H54 (cell line): ENCODE measurements around the gene ING2.

Source experiments
- DNase-seq: peaks from one replicate; pipeline ENCODE4 v3.0.0; 2011; ENCODE audit warnings: low spot score, mixed read lengths; ENCODE audit not compliant: insufficient read length
- FAIRE-seq: peaks from 3 replicates; lab custom pipeline; 2011; peaks lifted over from hg19 to GRCh38; lab: Jason Lieb, UNC
- POLR2A ChIP-seq: IDR thresholded peaks from 2 replicates; pipeline ENCODE4 v1.6.1; 2011; ENCODE audit warnings: low read depth, mild to moderate bottlenecking, low read length

ING2 gene

GRCh38 chr4:183483997-183484396 is 20.9 kb upstream of the ING2 start:
- DNase-seq = no peak
- TF ChIP-seq POLR2A = no peak
- no peak for FAIRE-seq

- TF ChIP-seq POLR2A = no peak
- FAIRE-seq = no peak
- DNase-seq = no peak
These were observed 19.3 kb upstream of the ING2 start for GRCh38 chr4:183485411-183486160.

GRCh38 chr4:183492791-183493222 is 12.1 kb upstream of the ING2 start:
- no peak for TF ChIP-seq POLR2A
- DNase-seq = peak; percentile 37
- FAIRE-seq = peak; percentile 48

- TF ChIP-seq POLR2A = no peak
- no peak for FAIRE-seq
These were observed 11.6 kb upstream of the ING2 start for GRCh38 chr4:183493246-183493645.

GRCh38 chr4:183495184-183495583 is 9.7 kb upstream of the ING2 start:
- DNase-seq (no peak), FAIRE-seq (no peak)
- TF ChIP-seq POLR2A = no peak

More at GRCh38 chr4:183493246-183493645, 11.6 kb upstream of the ING2 start:
- no peak for DNase-seq

GRCh38 chr4:183499389-183499788 is 5.5 kb upstream of the ING2 start:
- FAIRE-seq (no peak), DNase-seq (no peak)

GRCh38 chr4:183499801-183500200 is 5.1 kb upstream of the ING2 start:
- no peak for FAIRE-seq
- TF ChIP-seq POLR2A = no peak
- DNase-seq = no peak

More at GRCh38 chr4:183499389-183499788, 5.5 kb upstream of the ING2 start:
- no peak for TF ChIP-seq POLR2A

- peak; percentile 8 for DNase-seq
- no peak for FAIRE-seq
- no peak; the same call in 1 of the 2 replicates for TF ChIP-seq POLR2A
These were observed 1.3 kb upstream of the ING2 start for GRCh38 chr4:183503497-183504063.

GRCh38 chr4:183504064-183504929 is 561 bp upstream of the ING2 start:
- FAIRE-seq = no peak
- peak; percentile 64 for TF ChIP-seq POLR2A
- peak; percentile 65 for DNase-seq

GRCh38 chr4:183505611-183506388 is 942 bp downstream of the ING2 start:
- FAIRE-seq (no peak), DNase-seq (peak; percentile 59)
- TF ChIP-seq POLR2A = peak; percentile 71

GRCh38 chr4:183506389-183506735 is 1.5 kb downstream of the ING2 start:
- FAIRE-seq (no peak), DNase-seq (no peak)
- TF ChIP-seq POLR2A = no peak

GRCh38 chr4:183507925-183508696 is 3.3 kb downstream of the ING2 start:
- DNase-seq = no peak
- FAIRE-seq = no peak

GRCh38 chr4:183508697-183509335 is 4.0 kb downstream of the ING2 start:
- FAIRE-seq (no peak), DNase-seq (no peak)
- no peak for TF ChIP-seq POLR2A

More at GRCh38 chr4:183507925-183508696, 3.3 kb downstream of the ING2 start:
- TF ChIP-seq POLR2A = no peak
